CD4-positive, alpha-beta T cell (primary cell): ENCODE measurements around the gene OSBPL7. TPM values are rescaled to one million over a fixed set of nuclear protein-coding genes. Genes with fewer than 3 reads are reported as not detected.

Experiments used
- ATAC-seq: fragments of 200-7000 bp; cut with Tn5 transposase; one replicate; pipeline ENCODE4 v1.10.0; 2022; ENCODE audit warnings: mild to moderate bottlenecking; ENCODE audit not compliant: poor library complexity
- CTCF ChIA-PET: fragments of 350-600 bp; sonication (Branson Sonifier 250); formaldehyde crosslinking; loops from one replicate; lab custom pipeline; 2021; ENCODE audit warnings: antibody characterized with exemption, inconsistent platforms; lab: Charles Lee
- POLR2A ChIA-PET: fragments of 350-600 bp; sonication (Branson Sonifier 250); formaldehyde crosslinking; loops from one replicate; lab custom pipeline; 2021; ENCODE audit warnings: antibody characterized with exemption, inconsistent platforms; lab: Charles Lee
- DNase-seq, 14 experiments: peaks; one replicate each; pipeline ENCODE4 v3.0.0-alpha.2; 2013 to 2020; ENCODE audit warnings: mixed read lengths in 2 of 14
- H3K27ac ChIP-seq, 2 donors: one replicate each; pipeline versions ENCODE4 v1.5.1 to v1.7.0; 2013; ENCODE audit warnings: low read length in 2 of 2, low read depth in 1 of 2, mild to moderate bottlenecking in 1 of 2
- H3K27me3 ChIP-seq, 2 experiments: 1 replicate in 1 of 2; 2 replicates in 1 of 2; pipeline versions ENCODE4 v1.6.1 to v1.7.0; 2013; ENCODE audit warnings: low read length in 2 of 2, control low read depth in 1 of 2, mild to moderate bottlenecking in 1 of 2, moderate library complexity in 1 of 2; ENCODE audit not compliant: insufficient read depth in 2 of 2, control insufficient read depth in 1 of 2
- H3K36me3 ChIP-seq: one replicate; pipeline ENCODE4 v1.6.1; 2013; ENCODE audit warnings: low read length, control low read depth; ENCODE audit not compliant: insufficient read depth
- H3K4me1 ChIP-seq: one replicate; pipeline ENCODE4 v1.6.1; 2013; ENCODE audit warnings: low read length, control low read depth; ENCODE audit not compliant: insufficient read depth
- H3K4me3 ChIP-seq: one replicate; pipeline ENCODE4 v1.5.1; 2013; ENCODE audit warnings: mild to moderate bottlenecking, low read length, moderate library complexity
- H3K9me3 ChIP-seq, 2 experiments: 1 replicate in 1 of 2; 2 replicates in 1 of 2; pipeline versions ENCODE4 v1.6.1 to v1.7.0; 2013; ENCODE audit warnings: low read length in 2 of 2, mild to moderate bottlenecking in 2 of 2, control low read depth in 1 of 2, moderate library complexity in 1 of 2; ENCODE audit not compliant: control insufficient read depth in 1 of 2, insufficient read depth in 1 of 2
- H3K27ac Mint-ChIP-seq: one replicate; pipeline ENCODE4 v1.8.0; 2020; ENCODE audit warnings: mixed read lengths
- H3K27me3 Mint-ChIP-seq: one replicate; pipeline ENCODE4 v1.8.0; 2021; ENCODE audit warnings: mixed read lengths
- H3K36me3 Mint-ChIP-seq: one replicate; pipeline ENCODE4 v1.8.0; 2021; ENCODE audit warnings: low read depth, mixed read lengths
- H3K4me1 Mint-ChIP-seq: one replicate; pipeline ENCODE4 v1.8.0; 2021; ENCODE audit warnings: low read depth, mixed read lengths
- H3K4me3 Mint-ChIP-seq: one replicate; pipeline ENCODE4 v1.8.0; 2020; ENCODE audit warnings: mild to moderate bottlenecking, mixed read lengths
- H3K9me3 Mint-ChIP-seq: one replicate; pipeline ENCODE4 v1.8.0; 2020; ENCODE audit warnings: mixed read lengths
- CTCF ChIP-seq: fragments of 200-600 bp; IDR thresholded peaks from one replicate; pipeline ENCODE4 v1.8.0; 2022; ENCODE audit warnings: antibody characterized with exemption, mild to moderate bottlenecking
- intact Hi-C, 2 experiments: fragments of 100-400 bp; cut with DNase I in 1 of 2; cut with micrococcal nuclease in 1 of 2; formaldehyde crosslinking; loops; one replicate each; pipeline versions ENCODE4 v1.15.1 to v1.9.0; 2023 to 2025; cut with DNase I, micrococcal nuclease
- total RNA-seq, 174 experiments: library from RNA in 2 of 174; stranded (reverse) in 2 of 174; gene quantifications; one replicate each; pipeline ENCODE4 v1.2.3 and lab custom pipeline; 2021 to 2026

OSBPL7 gene
- total RNA-seq, 2 experiments from 2014 or later = 30.1 to 30.8 TPM

- peak overlapping the region; percentile 42 for H3K4me3 ChIP-seq
Measured at GRCh38 chr17:47789611-47790561, 31.7 kb downstream of the OSBPL7 start.

GRCh38 chr17:47785538-47786123, 36.0 kb downstream of the OSBPL7 start:
- Histone ChIP-seq H3K36me3 (no peaks in the 10 kb centered on the region), H3K4me3 (no peak overlapping the region), H3K27me3 (peaks cover 20 to 28% of the 10 kb centered on the region in 2 experiments), H3K4me1 (peaks cover 10% of the 10 kb centered on the region), H3K27ac (no peak overlapping the region), H3K9me3 (peaks cover 0 to 5% of the 10 kb centered on the region in 2 experiments)
- ChIA-PET CTCF (no interaction called here), POLR2A (no interaction called here)
- peak in 1 of 14 experiments; percentile 24 for DNase-seq
- intact Hi-C loops = no loop called here
- Mint-ChIP-seq H3K27me3 (peaks cover 76% of the 10 kb centered on the region), H3K4me3 (no peak overlapping the region), H3K36me3 (no peaks in the 10 kb centered on the region), H3K27ac (no peak overlapping the region), H3K4me1 (peaks cover 13% of the 10 kb centered on the region), H3K9me3 (no peaks in the 10 kb centered on the region)
- no peak for TF ChIP-seq CTCF
- ATAC-seq = no peak

More at GRCh38 chr17:47789611-47790561, 31.7 kb downstream of the OSBPL7 start:
- POLR2A ChIA-PET = interaction anchor here (1.0 kb wide), 1 partner anchor 141 kb away, joined by 3 read pairs; no protein-coding TSS in a partner anchor
- Mint-ChIP-seq H3K4me3 (peak overlapping the region; percentile 73), H3K9me3 (no peaks in the 10 kb centered on the region), H3K27ac (no peak overlapping the region), H3K4me1 (peaks cover 16% of the 10 kb centered on the region), H3K36me3 (no peaks in the 10 kb centered on the region), H3K27me3 (peaks cover 87% of the 10 kb centered on the region)
- DNase-seq = peak in 13 of 14 experiments; percentile 12 to 75 (median 33)
- CTCF ChIA-PET = interaction anchor here (0.6 to 1.3 kb wide), 6 partner anchors 12 to 284 kb away, joined by 3 to 6 read pairs (median 4); no protein-coding TSS in a partner anchor
- intact Hi-C loops = no loop called here
- H3K4me1 ChIP-seq = peaks cover 10% of the 10 kb centered on the region
- H3K9me3 ChIP-seq = peaks cover 0 to 5% of the 10 kb centered on the region in 2 experiments
- H3K36me3 ChIP-seq = no peaks in the 10 kb centered on the region
- peaks cover 24 to 52% of the 10 kb centered on the region in 2 experiments for H3K27me3 ChIP-seq
- H3K27ac ChIP-seq = no peak overlapping the region
- peak; percentile 80 for ATAC-seq
- peak; percentile 31 for TF ChIP-seq CTCF

- Histone ChIP-seq H3K36me3 (no peaks in the 10 kb centered on the region), H3K4me3 (no peak overlapping the region), H3K27me3 (peaks cover 11 to 16% of the 10 kb centered on the region in 2 experiments), H3K27ac (no peak overlapping the region), H3K4me1 (peaks cover 4% of the 10 kb centered on the region), H3K9me3 (peaks cover 0 to 7% of the 10 kb centered on the region in 2 experiments)
- Mint-ChIP-seq H3K36me3 (no peaks in the 10 kb centered on the region), H3K4me3 (no peak overlapping the region), H3K27ac (no peak overlapping the region), H3K27me3 (peaks cover 73% of the 10 kb centered on the region), H3K9me3 (no peaks in the 10 kb centered on the region), H3K4me1 (peaks cover 4% of the 10 kb centered on the region)
- POLR2A ChIA-PET = interaction anchor here (0.6 kb wide), 1 partner anchor 100 kb away, joined by 3 read pairs; no protein-coding TSS in a partner anchor
- intact Hi-C loops = loop anchor here in 1 of 2 experiments (5.0 kb wide), 1 partner anchor 44 kb away; no protein-coding TSS in a partner anchor
- TF ChIP-seq CTCF = no peak
- ATAC-seq (no peak), DNase-seq (no peak)
- CTCF ChIA-PET = no interaction called here
Measured at GRCh38 chr17:47781397-47781796, 40.2 kb downstream of the OSBPL7 start.
